ENCODE measurements around the gene LYSMD2. TPM values are rescaled to one million over a fixed set of nuclear protein-coding genes. Genes with fewer than 3 reads are reported as not detected.

The LYSMD2 gene
- polyA plus RNA-seq, 2 of the 4 experiments (the other 2 are of a cell fraction) = 18.3 to 29.2 TPM

- ATAC-seq = no peak
- Histone ChIP-seq H3K9me3 (no peaks in the 10 kb centered on the region), H3K4me2 (no peak overlapping the region), H3K4me3 (no peak overlapping the region), H3K27ac (no peak overlapping the region), H3K4me1 (no peaks in the 10 kb centered on the region; the same call in 2 of the 3 replicates)
- ChIA-PET CTCF (interaction anchor here (0.7 to 2.8 kb wide), 9 partner anchors 9 to 237 kb away, joined by 3 to 20 read pairs (median 4); no protein-coding TSS in a partner anchor), POLR2A (no interaction called here)
- no peak for FAIRE-seq
- 10% methylated on average over 2 of the region's 2 CpGs for WGBS (ENCODE audit: missing lambda C conversion rate)
- DNase-seq (ENCODE audit: low read depth in 1 of 2, low spot score in 1 of 2) = no peak
- TF ChIP-seq MAFK (IDR thresholded peaks at IDR 0.05; ENCODE audit: partially characterized antibody) = peak; percentile 91
- TF ChIP-seq NFE2L2 (conservative IDR thresholded peaks at IDR 0.05; ENCODE audit: low read length) = no peak
- no peak for TF ChIP-seq FOXS1 (CRISPR knock-in tag; IDR thresholded peaks at IDR 0.05)
- no peak for TF ChIP-seq TFCP2L1 (CRISPR knock-in tag; IDR thresholded peaks at IDR 0.05)
- no peak for TF ChIP-seq EHF (CRISPR knock-in tag; IDR thresholded peaks at IDR 0.05)
Measured at GRCh38 chr15:51680321-51680720, 57.1 kb downstream of the LYSMD2 start.

- ATAC-seq (no peak), FAIRE-seq (no peak), DNase-seq (ENCODE audit: low read depth in 1 of 2, low spot score in 1 of 2) (no peak)
- H3K4me3 ChIP-seq = no peak overlapping the region
- ChIA-PET POLR2A (no interaction called here), CTCF (no interaction called here)
- H3K4me1 ChIP-seq = no peaks in the 10 kb centered on the region; the same call in 2 of the 3 replicates
- WGBS (ENCODE audit: missing lambda C conversion rate) = 10% methylated on average over 2 of the region's 2 CpGs
- H3K4me2 ChIP-seq = no peak overlapping the region
- no peak overlapping the region for H3K27ac ChIP-seq
- no peaks in the 10 kb centered on the region for H3K9me3 ChIP-seq
- TF ChIP-seq RFX5 (IDR thresholded peaks at IDR 0.05) (no peak), BCL3 (IDR thresholded peaks at IDR 0.05) (no peak), HDAC2 (IDR thresholded peaks at IDR 0.05) (no peak), RAD21 (conservative IDR thresholded peaks at IDR 0.05 in 1 of 2, IDR thresholded peaks at IDR 0.05 in 1 of 2) (no peak), POLR2AphosphoS2 (conservative IDR thresholded peaks at IDR 0.05; ENCODE audit: low read length) (no peak), RARB (CRISPR knock-in tag; IDR thresholded peaks at IDR 0.05) (no peak), HMGXB4 (CRISPR knock-in tag; IDR thresholded peaks at IDR 0.05; ENCODE audit: borderline replicate concordance) (no peak)
Measured at GRCh38 chr15:51678096-51678495, 59.4 kb downstream of the LYSMD2 start.

- DNase-seq (ENCODE audit: low read depth in 1 of 2, low spot score in 1 of 2) (no peak), FAIRE-seq (no peak), ATAC-seq (no peak)
- H3K4me3 ChIP-seq = no peak overlapping the region
- CTCF ChIA-PET = no interaction called here
- WGBS (ENCODE audit: missing lambda C conversion rate) = 33% methylated on average over 2 of the region's 2 CpGs
- H3K9me3 ChIP-seq = no peaks in the 10 kb centered on the region
- no peak overlapping the region for H3K4me2 ChIP-seq
- TF ChIP-seq BHLHE40 (IDR thresholded peaks at IDR 0.05; ENCODE audit: low read depth, low read length) (no peak), EP300 (IDR thresholded peaks at IDR 0.05) (no peak), CBX8 (IDR thresholded peaks at IDR 0.05) (no peak), MAZ (IDR thresholded peaks at IDR 0.05; ENCODE audit: borderline replicate concordance, low read depth, low read length) (no peak), POLR2AphosphoS2 (conservative IDR thresholded peaks at IDR 0.05; ENCODE audit: low read length) (no peak)
- H3K27ac ChIP-seq = no peak overlapping the region
- POLR2A ChIA-PET = no interaction called here
- no peaks in the 10 kb centered on the region; the same call in 2 of the 3 replicates for H3K4me1 ChIP-seq
Measured at GRCh38 chr15:51677452-51677851, 60.0 kb downstream of the LYSMD2 start.

GRCh38 chr15:51677021-51677420 is 60.4 kb downstream of the LYSMD2 start:
- H3K27ac ChIP-seq = no peak overlapping the region
- H3K4me1 ChIP-seq = no peaks in the 10 kb centered on the region; the same call in 2 of the 3 replicates
- CTCF ChIA-PET = interaction anchor here (1.6 kb wide), 1 partner anchor 27 kb away, joined by 4 read pairs; no protein-coding TSS in a partner anchor
- DNase-seq (ENCODE audit: low read depth in 1 of 2, low spot score in 1 of 2) (no peak), ATAC-seq (no peak), FAIRE-seq (no peak)
- H3K4me2 ChIP-seq = no peak overlapping the region
- POLR2A ChIA-PET = no interaction called here
- WGBS (ENCODE audit: missing lambda C conversion rate) = 81% methylated on average over 1 of the region's 1 CpG
- no peaks in the 10 kb centered on the region for H3K9me3 ChIP-seq
- no peak overlapping the region for H3K4me3 ChIP-seq
- no peak for TF ChIP-seq MAFK (IDR thresholded peaks at IDR 0.05; ENCODE audit: partially characterized antibody)
- no peak for TF ChIP-seq CTCF (IDR thresholded peaks at IDR 0.05)
- TF ChIP-seq EHF (CRISPR knock-in tag; IDR thresholded peaks at IDR 0.05) = no peak
- TF ChIP-seq NPAS2 (CRISPR knock-in tag; IDR thresholded peaks at IDR 0.05; ENCODE audit: borderline replicate concordance) = no peak
- no peak for TF ChIP-seq TP53 (CRISPR knock-in tag; IDR thresholded peaks at IDR 0.05)
- no peak for TF ChIP-seq HOXB5 (CRISPR knock-in tag; IDR thresholded peaks at IDR 0.05)
- no peak for TF ChIP-seq CBX8 (IDR thresholded peaks at IDR 0.05)
- no peak for TF ChIP-seq JUNB (IDR thresholded peaks at IDR 0.05)
- TF ChIP-seq ELK1 (IDR thresholded peaks at IDR 0.05; ENCODE audit: low read depth, low read length) = no peak
- no peak for TF ChIP-seq HDAC2 (IDR thresholded peaks at IDR 0.05)
- no peak for TF ChIP-seq BCL3 (IDR thresholded peaks at IDR 0.05)
- no peak for TF ChIP-seq POLR2AphosphoS2 (conservative IDR thresholded peaks at IDR 0.05; ENCODE audit: low read length)
- TF ChIP-seq ZSCAN20 (CRISPR knock-in tag; IDR thresholded peaks at IDR 0.05) = no peak
